OCI-LY1 (cell line): ENCODE data around the gene CRY1.
"Not testable (repeated sequence)": the region's sequence is repeated elsewhere in the genome, so short reads cannot be mapped to it uniquely, and the experiment has no call there.

Experiments
- H2AFZ ChIP-seq: fragments of 200-600 bp; sonication (generic), shearing (Covaris generic); 2 replicates; pipeline ENCODE4 v1.6.0; 2014; ENCODE audit warnings: antibody characterized with exemption, mild to moderate bottlenecking, low read length
- H3F3A ChIP-seq: fragments of 200-600 bp; sonication (generic), shearing (Covaris generic); 2 replicates; pipeline ENCODE4 v1.6.0; 2014; ENCODE audit warnings: mild to moderate bottlenecking, antibody characterized with exemption, low read length, moderate library complexity; ENCODE audit not compliant: insufficient read depth
- H3K27ac ChIP-seq: fragments of 200-600 bp; sonication (generic); 2 replicates; pipeline ENCODE4 v1.5.1; 2014; ENCODE audit warnings: low read length, mixed run types, mild to moderate bottlenecking, low read depth; ENCODE audit not compliant: poor library complexity, severe bottlenecking
- H3K27me3 ChIP-seq: fragments of 200-600 bp; sonication (generic); 2 replicates; pipeline ENCODE4 v1.6.0; 2014; ENCODE audit warnings: antibody characterized with exemption, mild to moderate bottlenecking, low read length, moderate library complexity; ENCODE audit not compliant: insufficient read depth
- H3K36me3 ChIP-seq: fragments of 200-600 bp; sonication (generic); 2 replicates; pipeline ENCODE4 v1.6.1; 2014; ENCODE audit warnings: mild to moderate bottlenecking, antibody characterized with exemption, low read length, moderate library complexity, mixed read lengths; ENCODE audit not compliant: insufficient read depth
- H3K4me1 ChIP-seq: fragments of 200-600 bp; sonication (generic); 2 replicates; pipeline ENCODE4 v1.5.1; 2014; ENCODE audit warnings: mild to moderate bottlenecking, low read length, moderate library complexity; ENCODE audit not compliant: insufficient read depth, severe bottlenecking
- H3K4me2 ChIP-seq: fragments of 200-600 bp; sonication (generic), shearing (Covaris generic); 2 replicates; pipeline ENCODE4 v1.6.1; 2014; ENCODE audit warnings: low read length
- H3K4me3 ChIP-seq: fragments of 200-600 bp; sonication (generic); 2 replicates; pipeline ENCODE4 v1.5.1; 2014; ENCODE audit warnings: low read length, low read depth, mild to moderate bottlenecking, mixed read lengths; ENCODE audit not compliant: poor library complexity, severe bottlenecking
- H3K79me2 ChIP-seq: fragments of 200-600 bp; shearing (Covaris generic); 2 replicates; pipeline ENCODE4 v1.6.1; 2016; ENCODE audit warnings: mixed run types, low read length, mixed read lengths; ENCODE audit not compliant: insufficient read depth
- H3K9ac ChIP-seq: fragments of 200-600 bp; sonication (generic), shearing (Covaris generic); 2 replicates; pipeline ENCODE4 v1.6.1; 2014; ENCODE audit warnings: mild to moderate bottlenecking, low read length, mixed read lengths
- H3K9me2 ChIP-seq: fragments of 200-600 bp; sonication (generic), shearing (Covaris generic); 2 replicates; pipeline ENCODE4 v1.6.1; 2014; ENCODE audit warnings: low read depth, mild to moderate bottlenecking, low read length, mixed read lengths
- H3K9me3 ChIP-seq: fragments of 200-600 bp; shearing (Covaris generic); 2 replicates; pipeline ENCODE4 v1.6.1; 2014; ENCODE audit warnings: low read length, mixed read lengths
- H4K20me1 ChIP-seq: fragments of 200-600 bp; sonication (generic), shearing (Covaris generic); 2 replicates; pipeline ENCODE4 v1.6.0; 2016; ENCODE audit warnings: mild to moderate bottlenecking, low read length; ENCODE audit not compliant: insufficient read depth
- CTCF ChIP-seq: fragments of 200-600 bp; sonication (generic), shearing (Covaris generic); IDR thresholded peaks from 2 replicates; pipeline ENCODE4 v1.5.1; 2017; ENCODE audit warnings: mild to moderate bottlenecking, antibody characterized with exemption, low read length, moderate library complexity, mixed read lengths
- EZH2 ChIP-seq: fragments of 200-600 bp; sonication (generic), shearing (Covaris generic); IDR thresholded peaks from 2 replicates; pipeline ENCODE4 v1.8.0; 2017; ENCODE audit warnings: borderline replicate concordance, mixed run types, mild to moderate bottlenecking, antibody characterized with exemption, low read length, moderate library complexity, mixed read lengths

The CRY1 gene

GRCh38 chr12:106997916-106998315, 95.4 kb downstream of the CRY1 start:
- Histone ChIP-seq H3K4me2 (no peak overlapping the region), H3K27me3 (no peaks in the 10 kb centered on the region), H3K4me3 (no peak overlapping the region), H4K20me1 (no peaks in the 10 kb centered on the region), H3K9me3 (no peaks in the 10 kb centered on the region), H2AFZ (no peak overlapping the region), H3K36me3 (no peaks in the 10 kb centered on the region), H3K9ac (no peak overlapping the region), H3K4me1 (no peaks in the 10 kb centered on the region), H3K79me2 (no peaks in the 10 kb centered on the region), H3F3A (no peaks in the 10 kb centered on the region), H3K27ac (no peak overlapping the region), H3K9me2 (no peaks in the 10 kb centered on the region)
- TF ChIP-seq EZH2 (no peak), CTCF (no peak)

- H3F3A ChIP-seq, H3K36me3 ChIP-seq, H3K9ac ChIP-seq, H3K79me2 ChIP-seq, H3K9me3 ChIP-seq, H3K4me2 ChIP-seq, H3K27ac ChIP-seq, H3K9me2 ChIP-seq, H4K20me1 ChIP-seq, H2AFZ ChIP-seq, H3K27me3 ChIP-seq, H3K4me1 ChIP-seq, H3K4me3 ChIP-seq: not testable (repeated sequence)
Observed at GRCh38 chr12:106996102-106996501, 97.2 kb downstream of the CRY1 start.

- no peak overlapping the region for H3K4me2 ChIP-seq
- H3K36me3 ChIP-seq: no peaks in the 10 kb centered on the region
- no peaks in the 10 kb centered on the region for H3K4me1 ChIP-seq
- TF ChIP-seq CTCF: no peak
- no peak for TF ChIP-seq EZH2
- H4K20me1 ChIP-seq: no peaks in the 10 kb centered on the region
- no peaks in the 10 kb centered on the region for H3K79me2 ChIP-seq
- no peak overlapping the region for H2AFZ ChIP-seq
- H3K4me3 ChIP-seq: no peak overlapping the region
- H3K27me3 ChIP-seq: no peaks in the 10 kb centered on the region
- no peaks in the 10 kb centered on the region for H3F3A ChIP-seq
- no peaks in the 10 kb centered on the region for H3K9me2 ChIP-seq
- no peaks in the 10 kb centered on the region for H3K9me3 ChIP-seq
- H3K9ac ChIP-seq: no peak overlapping the region
- no peak overlapping the region for H3K27ac ChIP-seq
Observed at GRCh38 chr12:106994579-106995220, 98.6 kb downstream of the CRY1 start.

- no peaks in the 10 kb centered on the region for H4K20me1 ChIP-seq
- no peaks in the 10 kb centered on the region for H3F3A ChIP-seq
- no peaks in the 10 kb centered on the region for H3K27me3 ChIP-seq
- no peak overlapping the region for H3K27ac ChIP-seq
- TF ChIP-seq EZH2: no peak
- no peak for TF ChIP-seq CTCF
- peaks cover 13% of the 10 kb centered on the region for H3K4me1 ChIP-seq
- H3K9me3 ChIP-seq: no peaks in the 10 kb centered on the region
- H3K4me2 ChIP-seq: peak overlapping the region; percentile 88; the same call in 1 of the 2 replicates
- H3K36me3 ChIP-seq: no peaks in the 10 kb centered on the region; the same call in 1 of the 2 replicates
- no peaks in the 10 kb centered on the region for H3K79me2 ChIP-seq
- no peaks in the 10 kb centered on the region for H3K9me2 ChIP-seq
- no peak overlapping the region for H2AFZ ChIP-seq
- no peak overlapping the region for H3K4me3 ChIP-seq
- H3K9ac ChIP-seq: no peak overlapping the region
Observed at GRCh38 chr12:106987846-106988245, 105.5 kb downstream of the CRY1 start.
